ENCODE data around the gene RANBP3L. TPM values are rescaled to one million over a fixed set of nuclear protein-coding genes. Genes with fewer than 3 reads are reported as not detected.

Gene RANBP3L
- total and polyA plus RNA-seq, 8 donors, result 0.20 to 17.0 (median 1.9) TPM; not detected in 2

DNA sequence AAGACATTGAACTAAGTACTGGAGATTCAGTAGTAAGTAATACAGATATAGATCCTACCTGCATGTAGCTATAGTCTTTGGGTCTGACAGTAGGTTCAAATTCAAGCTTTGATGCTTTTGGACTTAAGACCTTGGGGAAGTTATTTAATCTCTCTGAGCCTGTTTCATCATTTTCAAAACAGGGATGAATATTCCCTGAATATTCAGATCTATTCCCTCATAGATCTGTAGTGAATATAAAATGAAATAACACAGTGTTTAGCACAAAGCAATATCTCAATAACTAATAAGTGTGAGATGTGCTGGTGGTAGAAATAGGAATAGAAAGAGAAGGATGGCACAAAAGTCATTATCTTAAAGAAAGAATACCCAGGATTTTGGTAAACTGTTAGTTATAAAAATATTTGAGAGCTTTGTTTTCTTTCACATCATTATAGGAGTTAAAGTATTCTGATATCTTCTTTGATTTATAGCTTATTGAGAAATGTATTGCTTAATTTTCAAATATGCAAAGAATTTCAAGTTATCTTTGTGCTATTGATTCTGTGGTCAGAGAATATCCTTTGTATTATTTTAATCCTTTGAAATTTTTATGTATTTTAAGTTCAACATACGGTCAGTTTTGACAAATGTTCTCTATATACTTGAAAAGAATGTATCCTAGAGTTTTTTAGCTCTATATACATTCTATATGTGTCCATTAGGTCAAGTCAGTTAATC lies 11.4 kb upstream of the RANBP3L start:
- TF ChIP-seq EP300 (IDR thresholded peaks at IDR 0.05) (no peak), POLR2AphosphoS5 (IDR thresholded peaks at IDR 0.05) (no peak), POLR2A (IDR thresholded peaks at IDR 0.05) (no peak), CTCF (IDR thresholded peaks at IDR 0.05) (no peak)

GRCh38 chr5:36311956-36312355 lies 10.3 kb upstream of the RANBP3L start:
- Histone ChIP-seq H3K9me3 (no peaks in the 10 kb centered on the region), H3K4me1 (no peaks in the 10 kb centered on the region), H3K36me3 (no peaks in the 10 kb centered on the region), H3K27ac (no peak overlapping the region), H3K27me3 (no peaks in the 10 kb centered on the region), H3K4me3 (no peak overlapping the region)
- WGBS, 5 donors, result 32 to 72% (median 65%) methylated on average over 1 of the region's 1 CpG
- no peak for DNase-seq
- intact Hi-C loops (cut with DNase I; ENCODE audit: low total_unique reads), result no loop called here
- TF ChIP-seq POLR2A (IDR thresholded peaks at IDR 0.05), result no peak
- TF ChIP-seq POLR2AphosphoS5 (IDR thresholded peaks at IDR 0.05), result no peak
- no peak for TF ChIP-seq EP300 (IDR thresholded peaks at IDR 0.05)
- TF ChIP-seq CTCF (IDR thresholded peaks at IDR 0.05), result no peak

More for the DNA sequence above, 11.4 kb upstream of the RANBP3L start:
- Histone ChIP-seq H3K4me1 (no peaks in the 10 kb centered on the region), H3K9me3 (no peaks in the 10 kb centered on the region), H3K4me3 (no peak overlapping the region), H3K27me3 (no peaks in the 10 kb centered on the region), H3K27ac (no peak overlapping the region), H3K36me3 (no peaks in the 10 kb centered on the region)
- intact Hi-C loops (cut with DNase I; ENCODE audit: low total_unique reads), result no loop called here
- no peak for DNase-seq
- 32 to 65% (median 46%) methylated on average over 1 of the region's 1 CpG for WGBS, 5 donors

DNA sequence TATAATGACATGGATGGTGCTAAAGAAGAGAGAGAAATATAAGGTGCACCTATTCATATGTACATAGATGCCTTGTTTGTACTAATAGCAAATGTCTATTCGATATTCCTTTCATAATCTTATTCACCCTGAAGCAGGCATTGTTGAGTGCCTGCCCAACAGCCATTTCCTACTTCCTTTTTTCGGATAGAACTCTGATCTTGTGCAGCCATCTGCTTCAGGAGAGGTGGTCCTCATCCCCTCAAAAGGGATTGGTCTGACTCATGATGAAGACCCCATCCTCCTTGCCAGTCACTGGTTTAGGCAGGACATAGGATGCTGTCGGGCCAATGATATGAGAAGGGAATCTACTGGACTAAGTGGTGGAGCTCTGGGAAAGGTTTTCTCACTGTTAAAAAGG lies 8.4 kb upstream of the RANBP3L start:
- peaks cover 0 to 7% (median 3%) of the 10 kb centered on the region in 4 donors for H3K4me1 ChIP-seq
- WGBS, 5 donors, result 67 to 85% (median 79%) methylated on average over 3 of the region's 3 CpGs
- no peak for DNase-seq
- no peaks in the 10 kb centered on the region for H3K9me3 ChIP-seq
- no peak overlapping the region for H3K4me3 ChIP-seq
- no peak for TF ChIP-seq POLR2A (IDR thresholded peaks at IDR 0.05)
- TF ChIP-seq EP300 (IDR thresholded peaks at IDR 0.05), result no peak
- TF ChIP-seq POLR2AphosphoS5 (IDR thresholded peaks at IDR 0.05), result no peak
- TF ChIP-seq CTCF (IDR thresholded peaks at IDR 0.05), result no peak
- H3K27me3 ChIP-seq, result no peaks in the 10 kb centered on the region
- intact Hi-C loops (cut with DNase I; ENCODE audit: low total_unique reads), result no loop called here
- H3K27ac ChIP-seq, result no peak overlapping the region
- H3K36me3 ChIP-seq, result no peaks in the 10 kb centered on the region

DNA sequence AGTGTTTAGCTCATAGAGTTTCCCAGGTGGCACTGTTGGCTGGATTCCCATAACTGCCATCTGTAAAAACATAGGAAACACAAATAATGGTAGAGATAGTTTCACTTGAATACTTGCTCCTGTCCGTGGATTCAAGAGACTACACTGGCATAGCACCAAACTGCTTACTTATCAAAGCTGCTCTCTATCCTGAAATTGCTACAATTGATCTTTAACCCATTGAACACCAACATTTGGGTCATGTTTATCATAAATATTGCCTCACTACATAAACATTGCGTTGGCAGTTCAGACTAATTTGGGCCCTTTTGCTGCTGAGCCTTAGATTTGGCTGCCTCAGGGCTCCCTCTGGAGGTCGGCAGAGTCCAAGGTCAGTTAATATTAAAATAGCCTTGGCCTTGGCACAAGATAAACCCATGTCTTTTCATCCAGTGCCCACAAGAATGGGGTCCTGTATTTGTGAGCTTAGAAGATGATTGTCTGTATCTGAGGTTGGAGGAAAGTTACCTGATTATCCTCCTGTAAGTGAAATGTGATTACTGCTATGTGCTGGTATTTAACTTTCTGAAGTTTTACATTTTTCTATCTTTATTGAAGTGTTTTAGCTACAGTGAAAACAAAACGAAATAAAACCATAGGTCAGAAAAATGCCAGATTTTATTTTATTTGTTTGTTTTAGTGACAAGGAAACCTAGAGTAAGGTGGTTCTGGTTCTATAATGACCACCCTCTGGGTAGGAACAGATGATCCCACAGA lies 4.0 kb upstream of the RANBP3L start:
- Histone ChIP-seq H3K36me3 (no peaks in the 10 kb centered on the region), H3K4me3 (no peak overlapping the region), H3K9me3 (no peaks in the 10 kb centered on the region), H3K27ac (peak overlapping the region in 1 of 5 donors; percentile 1), H3K4me1 (peaks cover 7 to 34% (median 17%) of the 10 kb centered on the region in 4 donors), H3K27me3 (no peaks in the 10 kb centered on the region)
- peak; percentile 57 to 79 for DNase-seq
- intact Hi-C loops (cut with DNase I; ENCODE audit: low total_unique reads), result no loop called here
- TF ChIP-seq CTCF (IDR thresholded peaks at IDR 0.05) (peak in 5 of 7 experiments; percentile 37 to 81 (median 55)), EP300 (IDR thresholded peaks at IDR 0.05) (no peak), POLR2AphosphoS5 (IDR thresholded peaks at IDR 0.05) (peak in 1 of 3 donors; percentile 13)
- 11 to 25% (median 16%) methylated on average over 4 of the region's 4 CpGs for WGBS, 5 donors

Data from stomach (tissue), 9 donors.